Chondrocyte (in vitro differentiated cells): ENCODE results near the gene VPS8. TPM values are rescaled to one million over a fixed set of nuclear protein-coding genes. Genes with fewer than 3 reads are reported as not detected.

Experiments
- DNase-seq: peaks from one replicate; pipeline ENCODE4 v3.0.0; 2021; ENCODE audit warnings: mixed read lengths, low spot score
- H3K27ac Mint-ChIP-seq: one replicate; pipeline ENCODE4 v1.8.0; 2021; ENCODE audit warnings: mild to moderate bottlenecking, moderate library complexity, mixed read lengths; ENCODE audit not compliant: unreplicated experiment
- H3K27me3 Mint-ChIP-seq: 2 replicates; pipeline ENCODE4 v1.8.0; 2021; ENCODE audit warnings: low read depth, mixed read lengths
- H3K36me3 Mint-ChIP-seq: 2 replicates; pipeline ENCODE4 v1.8.0; 2021; ENCODE audit warnings: low read depth, mixed read lengths
- H3K4me1 Mint-ChIP-seq: 2 replicates; pipeline ENCODE4 v1.8.0; 2021; ENCODE audit warnings: low read depth, mild to moderate bottlenecking, mixed read lengths
- H3K4me3 Mint-ChIP-seq: one replicate; pipeline ENCODE4 v1.8.0; 2021; ENCODE audit warnings: mild to moderate bottlenecking, moderate library complexity, mixed read lengths; ENCODE audit not compliant: unreplicated experiment
- H3K9me3 Mint-ChIP-seq: 2 replicates; pipeline ENCODE4 v1.8.0; 2021; ENCODE audit warnings: low read depth, mixed read lengths
- total RNA-seq: library from RNA; stranded (reverse); gene quantifications from 3 replicates; pipeline ENCODE4 v1.2.1, GENCODE V29; 2021
- TF ChIP-seq, protein P1 (sequence below): fragments of 200-600 bp; sonication (generic); IDR thresholded peaks from 2 replicates; pipeline ENCODE4 v1.5.0; 2021; ENCODE audit warnings: antibody characterized with exemption, mild to moderate bottlenecking, moderate library complexity

The VPS8 gene
- total RNA-seq, 1 donor from 2014 or later: 53.7 TPM

DNA sequence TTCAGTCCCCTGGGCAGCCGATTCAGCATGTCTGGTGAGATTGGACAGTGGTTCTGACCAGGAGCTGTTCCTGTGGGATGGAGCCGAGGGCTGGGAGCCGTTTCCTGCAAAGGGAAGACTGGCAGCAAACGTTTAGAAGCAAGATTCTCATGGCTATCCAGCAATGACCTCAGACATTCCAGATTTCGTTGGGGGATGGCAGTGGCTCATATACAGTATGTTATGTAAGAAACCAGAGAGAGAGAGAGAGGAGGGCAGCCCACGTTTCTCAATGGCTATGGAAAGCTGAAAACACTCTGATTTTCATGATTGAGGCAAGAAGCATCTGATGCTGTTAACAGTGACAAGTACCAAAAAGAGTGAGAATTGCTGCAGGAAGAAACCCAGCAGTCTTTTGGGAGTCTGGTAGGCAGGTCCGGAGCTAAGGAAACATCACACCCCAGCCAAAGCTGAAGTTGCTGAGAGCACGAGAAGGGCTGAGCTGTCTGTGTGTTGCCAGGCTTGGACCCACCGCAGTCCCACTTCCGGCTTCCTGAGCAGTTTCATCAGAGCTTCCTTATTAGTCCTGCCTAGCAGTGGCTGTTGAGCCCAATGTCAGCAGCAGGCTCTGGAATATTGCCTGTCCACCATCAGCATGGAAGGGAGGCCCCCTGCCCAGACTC is 25.6 kb upstream of the VPS8 start:
- TF ChIP-seq, protein P1, sequence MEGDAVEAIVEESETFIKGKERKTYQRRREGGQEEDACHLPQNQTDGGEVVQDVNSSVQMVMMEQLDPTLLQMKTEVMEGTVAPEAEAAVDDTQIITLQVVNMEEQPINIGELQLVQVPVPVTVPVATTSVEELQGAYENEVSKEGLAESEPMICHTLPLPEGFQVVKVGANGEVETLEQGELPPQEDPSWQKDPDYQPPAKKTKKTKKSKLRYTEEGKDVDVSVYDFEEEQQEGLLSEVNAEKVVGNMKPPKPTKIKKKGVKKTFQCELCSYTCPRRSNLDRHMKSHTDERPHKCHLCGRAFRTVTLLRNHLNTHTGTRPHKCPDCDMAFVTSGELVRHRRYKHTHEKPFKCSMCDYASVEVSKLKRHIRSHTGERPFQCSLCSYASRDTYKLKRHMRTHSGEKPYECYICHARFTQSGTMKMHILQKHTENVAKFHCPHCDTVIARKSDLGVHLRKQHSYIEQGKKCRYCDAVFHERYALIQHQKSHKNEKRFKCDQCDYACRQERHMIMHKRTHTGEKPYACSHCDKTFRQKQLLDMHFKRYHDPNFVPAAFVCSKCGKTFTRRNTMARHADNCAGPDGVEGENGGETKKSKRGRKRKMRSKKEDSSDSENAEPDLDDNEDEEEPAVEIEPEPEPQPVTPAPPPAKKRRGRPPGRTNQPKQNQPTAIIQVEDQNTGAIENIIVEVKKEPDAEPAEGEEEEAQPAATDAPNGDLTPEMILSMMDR: no peak
- peak overlapping the region; percentile 0 for H3K4me3 Mint-ChIP-seq
- no peaks in the 10 kb centered on the region for H3K9me3 Mint-ChIP-seq
- no peak for DNase-seq
- peaks cover under 1% of the 10 kb centered on the region for H3K27me3 Mint-ChIP-seq
- H3K27ac Mint-ChIP-seq: peak overlapping the region; percentile 69
- no peaks in the 10 kb centered on the region for H3K36me3 Mint-ChIP-seq
- peaks cover 36% of the 10 kb centered on the region for H3K4me1 Mint-ChIP-seq

DNA sequence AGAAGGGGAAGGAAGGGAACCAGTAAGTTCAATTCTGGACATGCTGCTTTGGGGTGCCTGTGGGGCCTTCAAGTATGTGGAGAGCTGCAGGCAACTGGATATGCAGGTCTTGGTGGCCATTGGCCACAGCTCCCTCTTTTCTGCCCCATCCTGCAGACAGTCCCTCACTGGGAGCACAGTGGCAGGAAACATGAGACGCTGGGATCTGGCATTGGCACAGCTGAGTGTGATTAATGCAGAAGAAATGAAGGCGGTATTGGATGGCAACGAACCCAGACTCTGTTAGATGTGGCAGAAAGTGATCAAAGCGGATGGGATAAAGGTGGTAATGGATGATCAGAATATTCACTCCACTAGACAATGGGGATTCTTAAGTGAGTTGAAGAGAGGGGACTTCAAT is 23.2 kb upstream of the VPS8 start:
- H3K27me3 Mint-ChIP-seq: peaks cover 6% of the 10 kb centered on the region
- H3K4me1 Mint-ChIP-seq: peaks cover 20% of the 10 kb centered on the region
- no peaks in the 10 kb centered on the region for H3K9me3 Mint-ChIP-seq
- no peak for DNase-seq
- H3K27ac Mint-ChIP-seq: no peak overlapping the region
- H3K36me3 Mint-ChIP-seq: no peaks in the 10 kb centered on the region
- TF ChIP-seq, protein P1: no peak
- no peak overlapping the region for H3K4me3 Mint-ChIP-seq

DNA sequence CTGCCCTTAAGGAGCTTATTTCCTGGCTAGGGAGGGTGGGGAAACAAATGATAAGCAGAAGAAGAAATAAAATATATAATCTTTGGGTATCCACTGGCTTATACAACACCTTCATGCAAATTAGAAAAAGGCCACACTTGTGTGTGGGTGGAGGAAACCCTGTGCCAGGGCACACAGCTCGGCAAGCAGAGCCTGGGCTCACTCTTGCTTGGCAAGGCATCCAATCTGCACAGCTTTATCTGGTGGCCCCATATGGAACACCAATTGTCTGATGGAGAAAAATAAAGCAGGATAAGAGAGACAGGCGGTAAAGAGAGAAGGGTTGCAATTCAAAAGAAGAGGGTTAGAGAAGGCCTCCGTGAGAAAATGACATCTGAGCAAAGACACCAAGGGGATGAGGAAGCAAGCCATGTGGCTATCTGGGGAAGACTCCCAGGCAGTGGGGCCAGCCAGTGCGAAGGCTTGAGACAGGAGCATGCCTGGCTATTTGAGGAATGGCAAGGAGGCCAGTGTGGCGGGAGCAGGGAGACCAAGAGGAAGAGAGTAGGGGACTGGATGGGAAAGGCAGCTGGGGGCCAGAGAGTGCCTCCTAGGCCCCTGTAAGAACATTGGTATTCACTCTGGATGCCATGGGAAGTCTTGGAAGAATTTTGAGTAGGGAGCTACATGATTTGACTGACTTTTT is 22.5 kb upstream of the VPS8 start:
- Mint-ChIP-seq H3K27ac (no peak overlapping the region), H3K4me3 (no peak overlapping the region), H3K36me3 (no peaks in the 10 kb centered on the region), H3K4me1 (peaks cover 20% of the 10 kb centered on the region), H3K9me3 (no peaks in the 10 kb centered on the region), H3K27me3 (peaks cover 6% of the 10 kb centered on the region)
- TF ChIP-seq, protein P1: no peak
- no peak for DNase-seq

DNA sequence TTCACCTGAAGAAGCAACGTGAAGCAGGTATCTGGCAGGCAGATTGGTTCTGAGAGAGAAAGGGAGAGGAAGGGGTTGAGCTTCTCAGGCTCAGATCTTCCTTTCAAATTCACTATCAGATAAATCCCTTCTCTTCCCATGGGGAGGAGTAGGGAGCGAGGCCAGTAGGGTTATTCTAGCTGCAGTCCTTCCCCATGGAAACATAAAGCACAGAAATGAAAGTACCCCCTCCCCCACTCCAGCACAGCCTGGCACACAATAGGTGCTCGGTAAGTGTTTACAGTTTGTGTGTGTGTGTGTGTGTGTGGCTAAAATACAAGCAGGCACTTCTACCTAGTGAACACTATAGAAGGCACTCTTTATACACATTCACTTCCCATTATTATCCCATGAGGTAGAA is 20.8 kb upstream of the VPS8 start:
- peaks cover 6% of the 10 kb centered on the region for H3K27me3 Mint-ChIP-seq
- TF ChIP-seq, protein P1: no peak
- H3K9me3 Mint-ChIP-seq: no peaks in the 10 kb centered on the region
- peaks cover 12% of the 10 kb centered on the region for H3K4me1 Mint-ChIP-seq
- H3K36me3 Mint-ChIP-seq: no peaks in the 10 kb centered on the region
- H3K27ac Mint-ChIP-seq: no peak overlapping the region
- DNase-seq: no peak
- no peak overlapping the region for H3K4me3 Mint-ChIP-seq

DNA sequence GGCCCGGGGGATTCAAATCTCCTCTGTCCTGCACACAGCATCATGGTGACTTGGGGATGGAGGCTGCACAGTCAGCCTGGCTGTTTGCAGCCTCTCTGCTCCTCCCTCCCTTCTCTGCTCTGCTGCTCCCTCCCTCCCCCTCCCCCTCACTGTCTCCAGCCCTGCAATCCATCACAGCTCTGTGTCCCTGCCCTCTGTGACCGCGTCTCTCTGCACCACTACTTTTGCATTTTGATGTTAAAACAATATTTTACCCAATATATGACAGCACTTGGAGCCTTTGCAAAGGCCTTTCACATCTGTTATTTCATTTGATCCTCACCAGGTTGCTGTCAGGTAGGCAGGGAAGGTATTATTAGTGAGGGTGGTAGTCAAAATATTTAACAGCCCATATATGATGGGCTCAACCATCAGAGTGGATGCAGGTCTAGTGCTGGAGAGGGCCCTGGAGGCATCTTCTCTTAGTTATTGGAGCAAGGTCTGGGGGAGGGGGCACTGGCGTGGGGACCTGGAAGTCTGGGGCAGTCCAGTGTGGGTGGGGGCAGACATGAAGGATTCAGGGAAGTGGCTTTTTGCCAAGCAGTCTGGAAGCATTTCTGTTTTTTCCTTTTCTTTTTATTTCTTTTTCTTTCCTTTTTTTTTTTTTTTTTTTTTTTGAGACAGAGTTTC is 16.3 kb upstream of the VPS8 start:
- TF ChIP-seq, protein P1: no peak
- no peak for DNase-seq
- no peak overlapping the region for H3K4me3 Mint-ChIP-seq
- H3K4me1 Mint-ChIP-seq: no peaks in the 10 kb centered on the region
- no peaks in the 10 kb centered on the region for H3K36me3 Mint-ChIP-seq
- H3K27ac Mint-ChIP-seq: no peak overlapping the region
- H3K27me3 Mint-ChIP-seq: peaks cover 17% of the 10 kb centered on the region
- H3K9me3 Mint-ChIP-seq: no peaks in the 10 kb centered on the region
